HG03175 (cell line): ENCODE data around the gene RAD51.

Experiments
- ATAC-seq: cut with Tn5 transposase; IDR thresholded peaks from one replicate; pipeline ENCODE4 v1.9.1; 2021; ENCODE audit warnings: mild to moderate bottlenecking, moderate library complexity; ENCODE audit not compliant: unreplicated experiment

RAD51 gene

DNA sequence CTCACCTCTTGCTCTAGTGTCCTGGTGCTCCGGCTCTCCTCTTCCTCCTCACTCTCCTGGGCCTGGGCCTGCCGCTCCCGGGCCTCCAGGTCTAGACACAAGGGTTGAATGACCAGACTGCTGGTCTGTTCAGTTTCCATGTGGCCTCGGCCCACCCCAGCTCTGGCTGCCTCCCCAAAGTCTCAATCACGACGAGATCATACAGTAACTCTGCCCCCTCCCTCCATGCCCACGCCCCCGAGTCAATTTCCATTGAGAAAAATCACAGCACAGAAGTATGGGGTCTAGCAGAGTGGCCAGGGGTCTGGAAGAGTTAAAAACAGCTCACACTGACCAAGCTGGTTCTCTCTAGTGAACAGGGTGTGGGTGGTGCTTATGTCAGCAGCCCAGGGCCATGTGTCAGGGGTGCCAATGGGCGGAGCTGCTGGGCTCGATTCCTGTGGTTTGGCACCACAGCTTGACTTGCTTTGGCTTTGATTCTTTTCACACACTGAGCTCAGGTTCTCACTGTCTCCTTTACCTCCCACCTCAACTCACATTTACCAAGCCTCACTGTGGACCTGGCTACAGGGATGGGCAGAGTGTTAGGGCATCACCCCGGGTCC, 81.7 kb downstream of the RAD51 start:
- no peak for ATAC-seq
